ENCODE measurements around the gene DECR2. TPM values are rescaled to one million over a fixed set of nuclear protein-coding genes. Genes with fewer than 3 reads are reported as not detected.

DECR2 gene
- total RNA-seq, 1 experiment from 2014 or later: 17.1 TPM

DNA sequence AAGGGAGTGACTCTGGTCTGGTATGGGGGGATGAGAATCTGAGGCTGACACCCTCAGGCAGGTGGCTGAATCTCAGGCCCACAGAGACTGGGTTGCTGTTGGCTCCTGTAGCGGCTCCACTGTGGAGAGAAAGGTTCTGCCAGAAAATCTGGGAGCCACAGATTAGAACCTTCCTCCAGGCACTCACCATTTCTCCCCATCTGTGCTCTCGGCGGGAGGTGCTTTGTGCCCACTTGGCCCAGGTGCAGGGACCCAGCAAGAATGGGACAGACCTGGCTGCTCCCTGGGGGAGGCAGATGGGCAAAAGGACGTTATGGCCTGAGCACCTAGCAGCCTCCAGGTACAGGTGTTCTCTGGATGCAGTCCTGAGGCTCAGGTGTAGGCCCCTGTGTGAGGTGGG is 43.9 kb downstream of the DECR2 start:
- Histone ChIP-seq H3K27ac (ENCODE audit: low read depth, low read length) (no peak overlapping the region), H3K36me3 (ENCODE audit: control insufficient read depth in 1 of 2, insufficient read depth in 2 of 2, low read length in 2 of 2) (no peaks in the 10 kb centered on the region), H3K27me3 (ENCODE audit: insufficient read depth, low read length) (no peaks in the 10 kb centered on the region), H3K4me3 (replicated peaks in 1 of 2; ENCODE audit: low read depth in 1 of 2, low read length in 2 of 2) (no peak overlapping the region), H3K9me3 (ENCODE audit: control insufficient read depth in 1 of 2, insufficient read depth in 1 of 2, low read depth in 1 of 2, low read length in 2 of 2) (no peaks in the 10 kb centered on the region), H4K20me1 (ENCODE audit: insufficient read depth) (no peaks in the 10 kb centered on the region), H3K9ac (ENCODE audit: low read length) (no peak overlapping the region), H3K4me1 (ENCODE audit: control insufficient read depth in 1 of 2, insufficient read depth in 2 of 2, low read length in 2 of 2) (no peaks in the 10 kb centered on the region), H3K79me2 (ENCODE audit: insufficient read depth, low read length) (no peaks in the 10 kb centered on the region; the same call in 1 of the 2 replicates), H3K4me2 (ENCODE audit: low read length) (no peak overlapping the region), H3K9me2 (ENCODE audit: insufficient read depth) (no peaks in the 10 kb centered on the region), H2AFZ (ENCODE audit: low read depth, low read length, poor library complexity, severe bottlenecking) (no peak overlapping the region)
- ChIA-PET POLR2A (no interaction called here), RAD21 (ENCODE audit: low non-redundant PET in 1 of 2, low total read pairs in 2 of 2, uncharacterized antibody in 2 of 2, unreplicated experiment in 2 of 2) (no interaction called here), CTCF (no interaction called here)
- BruUV-seq (replicated peaks): no TSS peak
- ATAC-seq: no peak
- TF ChIP-seq CBX3 (IDR thresholded peaks at IDR 0.05; ENCODE audit: low read depth): no peak
- DNase-seq (ENCODE audit: low read depth, low spot score): no peak
- intact Hi-C loops (cut with micrococcal nuclease): no loop called here

DNA sequence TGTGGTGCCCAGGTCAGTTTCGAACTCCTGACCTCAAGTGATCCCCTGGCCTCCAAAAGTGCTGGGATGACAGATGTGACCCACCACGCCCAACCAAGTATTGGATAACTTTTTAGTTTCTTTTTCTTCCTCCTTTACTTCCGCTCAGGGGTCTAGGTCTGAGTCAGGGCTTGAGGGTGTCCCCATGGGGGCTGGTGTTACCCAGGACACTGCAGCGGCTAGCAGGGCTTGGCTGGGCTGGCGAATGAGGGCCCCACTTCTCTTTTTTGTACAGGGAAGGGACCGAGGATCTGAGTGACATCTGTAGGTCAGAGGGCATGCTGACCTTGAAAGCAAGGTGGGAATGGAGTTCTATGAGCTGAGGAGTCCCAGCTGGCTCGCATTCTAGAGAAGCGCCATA is 48.7 kb downstream of the DECR2 start:
- intact Hi-C loops (cut with micrococcal nuclease): no loop called here

More for the DNA sequence above, 48.7 kb downstream of the DECR2 start:
- CTCF ChIA-PET: no interaction called here
- Histone ChIP-seq H3K4me2 (ENCODE audit: low read length) (no peak overlapping the region), H3K4me1 (ENCODE audit: control insufficient read depth in 1 of 2, insufficient read depth in 2 of 2, low read length in 2 of 2) (peaks cover 4 to 5% of the 10 kb centered on the region in 2 experiments; a peak in 2 of 4 replicates), H3K9me2 (ENCODE audit: insufficient read depth) (no peaks in the 10 kb centered on the region), H3K27ac (ENCODE audit: low read depth, low read length) (no peak overlapping the region), H3K79me2 (ENCODE audit: insufficient read depth, low read length) (no peaks in the 10 kb centered on the region; the same call in 1 of the 2 replicates), H4K20me1 (ENCODE audit: insufficient read depth) (no peaks in the 10 kb centered on the region), H3K27me3 (ENCODE audit: insufficient read depth, low read length) (no peaks in the 10 kb centered on the region), H3K9ac (ENCODE audit: low read length) (no peak overlapping the region), H2AFZ (ENCODE audit: low read depth, low read length, poor library complexity, severe bottlenecking) (no peak overlapping the region), H3K9me3 (ENCODE audit: control insufficient read depth in 1 of 2, insufficient read depth in 1 of 2, low read depth in 1 of 2, low read length in 2 of 2) (no peaks in the 10 kb centered on the region), H3K36me3 (ENCODE audit: control insufficient read depth in 1 of 2, insufficient read depth in 2 of 2, low read length in 2 of 2) (no peaks in the 10 kb centered on the region), H3K4me3 (replicated peaks in 1 of 2; ENCODE audit: low read depth in 1 of 2, low read length in 2 of 2) (no peak overlapping the region)
- TF ChIP-seq RAD21 (IDR thresholded peaks at IDR 0.05; ENCODE audit: low read depth): no peak
- TF ChIP-seq CBX3 (IDR thresholded peaks at IDR 0.05; ENCODE audit: low read depth): no peak
- TF ChIP-seq, protein P1, sequence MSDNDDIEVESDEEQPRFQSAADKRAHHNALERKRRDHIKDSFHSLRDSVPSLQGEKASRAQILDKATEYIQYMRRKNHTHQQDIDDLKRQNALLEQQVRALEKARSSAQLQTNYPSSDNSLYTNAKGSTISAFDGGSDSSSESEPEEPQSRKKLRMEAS (IDR thresholded peaks at IDR 0.05): no peak
- no peak for TF ChIP-seq SRF (IDR thresholded peaks at IDR 0.05; ENCODE audit: low read depth)
- TF ChIP-seq YY1 (IDR thresholded peaks at IDR 0.05; ENCODE audit: extremely low read depth, insufficient replicate concordance, low read depth, low read length): no peak
- TF ChIP-seq JUND (IDR thresholded peaks at IDR 0.05): no peak
- DNase-seq (ENCODE audit: low read depth, low spot score) (no peak), ATAC-seq (no peak)
- no TSS peak for BruUV-seq (replicated peaks)
- RAD21 ChIA-PET (ENCODE audit: low non-redundant PET in 1 of 2, low total read pairs in 2 of 2, uncharacterized antibody in 2 of 2, unreplicated experiment in 2 of 2): no interaction called here
- POLR2A ChIA-PET: no interaction called here
